GF-D8 (cell line): Measurements from ENCODE around the gene FUT8.
"Not testable (repeated sequence)": the region's sequence is repeated elsewhere in the genome, so short reads cannot be mapped to it uniquely, and the experiment has no call there.

ENCODE experiments used
- DNase-seq: peaks from one replicate; lab custom pipeline; 2025; lab: John Stamatoyannopoulos, UW

The FUT8 gene

GRCh38 chr14:65453807-65454480, 41.4 kb downstream of the FUT8 start:
- no peak for DNase-seq

- DNase-seq = no peak
Measured at GRCh38 chr14:65456247-65456646, 43.7 kb downstream of the FUT8 start.

- no peak for DNase-seq
Measured at GRCh38 chr14:65461730-65462129, 49.2 kb downstream of the FUT8 start.

- no peak for DNase-seq
Measured at GRCh38 chr14:65462411-65462810, 49.9 kb downstream of the FUT8 start.

- no peak for DNase-seq
Measured at GRCh38 chr14:65465584-65465983, 53.1 kb downstream of the FUT8 start.

- not testable (repeated sequence) for DNase-seq
Measured at GRCh38 chr14:65467926-65468325, 55.4 kb downstream of the FUT8 start.

GRCh38 chr14:65469903-65470302, 57.4 kb downstream of the FUT8 start:
- DNase-seq = no peak

- no peak for DNase-seq
Measured at GRCh38 chr14:65470404-65470880, 57.9 kb downstream of the FUT8 start.

GRCh38 chr14:65471038-65471878, 58.7 kb downstream of the FUT8 start:
- no peak for DNase-seq

GRCh38 chr14:65472189-65472588, 59.7 kb downstream of the FUT8 start:
- no peak for DNase-seq

GRCh38 chr14:65476273-65476941, 63.9 kb downstream of the FUT8 start:
- no peak for DNase-seq

GRCh38 chr14:65476942-65477318, 64.4 kb downstream of the FUT8 start:
- no peak for DNase-seq

GRCh38 chr14:65478017-65478416, 65.5 kb downstream of the FUT8 start:
- no peak for DNase-seq

GRCh38 chr14:65478596-65478995, 66.1 kb downstream of the FUT8 start:
- DNase-seq = no peak

- DNase-seq = no peak
Measured at GRCh38 chr14:65479386-65479785, 66.9 kb downstream of the FUT8 start.

- no peak for DNase-seq
Measured at GRCh38 chr14:65482757-65483438, 70.4 kb downstream of the FUT8 start.

GRCh38 chr14:65483647-65484046, 71.1 kb downstream of the FUT8 start:
- no peak for DNase-seq

GRCh38 chr14:65485516-65485915, 73.0 kb downstream of the FUT8 start:
- no peak for DNase-seq

- no peak for DNase-seq
Measured at GRCh38 chr14:65486863-65487262, 74.3 kb downstream of the FUT8 start.

- DNase-seq = no peak
Measured at GRCh38 chr14:65487783-65488494, 75.4 kb downstream of the FUT8 start.

- DNase-seq = no peak
Measured at GRCh38 chr14:65491274-65491673, 78.7 kb downstream of the FUT8 start.

GRCh38 chr14:65492266-65492665, 79.7 kb downstream of the FUT8 start:
- no peak for DNase-seq
